Measurements from ENCODE around the gene FAM180B. TPM values are rescaled to one million over a fixed set of nuclear protein-coding genes. Genes with fewer than 3 reads are reported as not detected.

Gene FAM180B
- total RNA-seq, 1 donor from 2014 or later, result 0.07 TPM

Other genes starting within 250 kb of the FAM180B start
- not detected in 2 replicates for gene MYBPC3, start 234.0 kb upstream of the FAM180B start, total RNA-seq
- gene SPI1, start 208.1 kb upstream of the FAM180B start, total RNA-seq, result not detected in 2 replicates
- gene SLC39A13, start 178.1 kb upstream of the FAM180B start, total RNA-seq, result 60.8 and 77.0 TPM in 2 replicates
- 196 and 355 TPM in 2 replicates for gene PSMC3, start 160.2 kb upstream of the FAM180B start, total RNA-seq
- 0.14 and 0.26 TPM in 2 replicates for gene RAPSN, start 137.5 kb upstream of the FAM180B start, total RNA-seq
- 75.9 and 127 TPM in 2 replicates for gene CELF1, start 33.5 kb upstream of the FAM180B start, total RNA-seq
- 81.9 and 104 TPM in 2 replicates for gene PTPMT1, start 21.1 kb upstream of the FAM180B start, total RNA-seq
- gene KBTBD4, start 7.7 kb upstream of the FAM180B start, total RNA-seq, result 27.4 and 29.5 TPM in 2 replicates
- 83.4 and 92.4 TPM in 2 replicates for gene NDUFS3, start 7.6 kb upstream of the FAM180B start, total RNA-seq
- 0.11 and 0.13 TPM in 2 replicates for gene C1QTNF4, start 7.7 kb downstream of the FAM180B start, total RNA-seq
- gene MTCH2, start 55.9 kb downstream of the FAM180B start, total RNA-seq, result 88.3 and 121 TPM in 2 replicates
- gene AGBL2, start 128.7 kb downstream of the FAM180B start, total RNA-seq, result 0.18 and 0.26 TPM in 2 replicates
- 43.6 and 43.9 TPM in 2 replicates for gene FNBP4, start 180.7 kb downstream of the FAM180B start, total RNA-seq